Peyer's patch (tissue), 4 donors: ENCODE data around the gene DNAH8.

Experiments
- POLR2A ChIP-seq, 2 donors: fragments of 450-650 bp; IDR thresholded peaks; one replicate each; pipeline ENCODE4 v1.5.1; 2017; ENCODE audit warnings: antibody characterized with exemption in 2 of 2, mild to moderate bottlenecking in 2 of 2, moderate library complexity in 2 of 2
- TF ChIP-seq, protein P1 (sequence below), 6 experiments: fragments of 450-650 bp in 4 of 6; fragments of 200-600 bp in 2 of 6; sonication (generic) in 1 of 6; IDR thresholded peaks; one replicate each; pipeline ENCODE4 v1.5.1; 2017 to 2019; ENCODE audit warnings: antibody characterized with exemption in 6 of 6, mild to moderate bottlenecking in 3 of 6, moderate library complexity in 1 of 6

GRCh38 chr6:39059496-39060310 lies 344.6 kb downstream of the DNAH8 start:
- TF ChIP-seq, protein P1, sequence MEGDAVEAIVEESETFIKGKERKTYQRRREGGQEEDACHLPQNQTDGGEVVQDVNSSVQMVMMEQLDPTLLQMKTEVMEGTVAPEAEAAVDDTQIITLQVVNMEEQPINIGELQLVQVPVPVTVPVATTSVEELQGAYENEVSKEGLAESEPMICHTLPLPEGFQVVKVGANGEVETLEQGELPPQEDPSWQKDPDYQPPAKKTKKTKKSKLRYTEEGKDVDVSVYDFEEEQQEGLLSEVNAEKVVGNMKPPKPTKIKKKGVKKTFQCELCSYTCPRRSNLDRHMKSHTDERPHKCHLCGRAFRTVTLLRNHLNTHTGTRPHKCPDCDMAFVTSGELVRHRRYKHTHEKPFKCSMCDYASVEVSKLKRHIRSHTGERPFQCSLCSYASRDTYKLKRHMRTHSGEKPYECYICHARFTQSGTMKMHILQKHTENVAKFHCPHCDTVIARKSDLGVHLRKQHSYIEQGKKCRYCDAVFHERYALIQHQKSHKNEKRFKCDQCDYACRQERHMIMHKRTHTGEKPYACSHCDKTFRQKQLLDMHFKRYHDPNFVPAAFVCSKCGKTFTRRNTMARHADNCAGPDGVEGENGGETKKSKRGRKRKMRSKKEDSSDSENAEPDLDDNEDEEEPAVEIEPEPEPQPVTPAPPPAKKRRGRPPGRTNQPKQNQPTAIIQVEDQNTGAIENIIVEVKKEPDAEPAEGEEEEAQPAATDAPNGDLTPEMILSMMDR (IDR thresholded peaks at IDR 0.05) = no peak
- no peak for TF ChIP-seq POLR2A (IDR thresholded peaks at IDR 0.05)
